CD4-positive, alpha-beta T cell (primary cell): Measurements from ENCODE around the gene PAFAH1B2. TPM values are rescaled to one million over a fixed set of nuclear protein-coding genes. Genes with fewer than 3 reads are reported as not detected.
"Not testable (repeated sequence)": the region's sequence is repeated elsewhere in the genome, so short reads cannot be mapped to it uniquely, and the experiment has no call there.

Experiments
- ATAC-seq: fragments of 200-7000 bp; cut with Tn5 transposase; one replicate; pipeline ENCODE4 v1.10.0; 2022; ENCODE audit warnings: mild to moderate bottlenecking; ENCODE audit not compliant: poor library complexity
- CTCF ChIA-PET: fragments of 350-600 bp; sonication (Branson Sonifier 250); formaldehyde crosslinking; loops from one replicate; lab custom pipeline; 2021; ENCODE audit warnings: antibody characterized with exemption, inconsistent platforms; lab: Charles Lee
- POLR2A ChIA-PET: fragments of 350-600 bp; sonication (Branson Sonifier 250); formaldehyde crosslinking; loops from one replicate; lab custom pipeline; 2021; ENCODE audit warnings: antibody characterized with exemption, inconsistent platforms; lab: Charles Lee
- DNase-seq, 14 experiments: peaks; one replicate each; pipeline ENCODE4 v3.0.0-alpha.2; 2013 to 2020; ENCODE audit warnings: mixed read lengths in 2 of 14
- H3K27ac ChIP-seq, 2 donors: one replicate each; pipeline versions ENCODE4 v1.5.1 to v1.7.0; 2013; ENCODE audit warnings: low read length in 2 of 2, low read depth in 1 of 2, mild to moderate bottlenecking in 1 of 2
- H3K27me3 ChIP-seq, 2 experiments: 1 replicate in 1 of 2; 2 replicates in 1 of 2; pipeline versions ENCODE4 v1.6.1 to v1.7.0; 2013; ENCODE audit warnings: low read length in 2 of 2, control low read depth in 1 of 2, mild to moderate bottlenecking in 1 of 2, moderate library complexity in 1 of 2; ENCODE audit not compliant: insufficient read depth in 2 of 2, control insufficient read depth in 1 of 2
- H3K36me3 ChIP-seq: one replicate; pipeline ENCODE4 v1.6.1; 2013; ENCODE audit warnings: low read length, control low read depth; ENCODE audit not compliant: insufficient read depth
- H3K4me1 ChIP-seq: one replicate; pipeline ENCODE4 v1.6.1; 2013; ENCODE audit warnings: low read length, control low read depth; ENCODE audit not compliant: insufficient read depth
- H3K4me3 ChIP-seq: one replicate; pipeline ENCODE4 v1.5.1; 2013; ENCODE audit warnings: mild to moderate bottlenecking, low read length, moderate library complexity
- H3K9me3 ChIP-seq, 2 experiments: 1 replicate in 1 of 2; 2 replicates in 1 of 2; pipeline versions ENCODE4 v1.6.1 to v1.7.0; 2013; ENCODE audit warnings: low read length in 2 of 2, mild to moderate bottlenecking in 2 of 2, control low read depth in 1 of 2, moderate library complexity in 1 of 2; ENCODE audit not compliant: control insufficient read depth in 1 of 2, insufficient read depth in 1 of 2
- H3K27ac Mint-ChIP-seq: one replicate; pipeline ENCODE4 v1.8.0; 2020; ENCODE audit warnings: mixed read lengths
- H3K27me3 Mint-ChIP-seq: one replicate; pipeline ENCODE4 v1.8.0; 2021; ENCODE audit warnings: mixed read lengths
- H3K36me3 Mint-ChIP-seq: one replicate; pipeline ENCODE4 v1.8.0; 2021; ENCODE audit warnings: low read depth, mixed read lengths
- H3K4me1 Mint-ChIP-seq: one replicate; pipeline ENCODE4 v1.8.0; 2021; ENCODE audit warnings: low read depth, mixed read lengths
- H3K4me3 Mint-ChIP-seq: one replicate; pipeline ENCODE4 v1.8.0; 2020; ENCODE audit warnings: mild to moderate bottlenecking, mixed read lengths
- H3K9me3 Mint-ChIP-seq: one replicate; pipeline ENCODE4 v1.8.0; 2020; ENCODE audit warnings: mixed read lengths
- CTCF ChIP-seq: fragments of 200-600 bp; IDR thresholded peaks from one replicate; pipeline ENCODE4 v1.8.0; 2022; ENCODE audit warnings: antibody characterized with exemption, mild to moderate bottlenecking
- intact Hi-C, 2 experiments: fragments of 100-400 bp; cut with DNase I in 1 of 2; cut with micrococcal nuclease in 1 of 2; formaldehyde crosslinking; loops; one replicate each; pipeline versions ENCODE4 v1.15.1 to v1.9.0; 2023 to 2025; cut with DNase I, micrococcal nuclease
- total RNA-seq, 174 experiments: library from RNA in 2 of 174; stranded (reverse) in 2 of 174; gene quantifications; one replicate each; pipeline ENCODE4 v1.2.3 and lab custom pipeline; 2021 to 2026

Gene PAFAH1B2
- total RNA-seq, 2 experiments from 2014 or later = 44.3 to 45.6 TPM

- POLR2A ChIA-PET, H3K9me3 ChIP-seq, H3K27ac ChIP-seq, H3K4me3 Mint-ChIP-seq, H3K4me1 Mint-ChIP-seq, H3K27me3 Mint-ChIP-seq, CTCF ChIA-PET, ATAC-seq, H3K27me3 ChIP-seq, intact Hi-C loops, H3K4me1 ChIP-seq, H3K4me3 ChIP-seq, DNase-seq, H3K9me3 Mint-ChIP-seq, H3K27ac Mint-ChIP-seq: not testable (repeated sequence)
- peaks cover 64% of the 10 kb centered on the region for H3K36me3 Mint-ChIP-seq
- H3K36me3 ChIP-seq = peaks cover 50% of the 10 kb centered on the region
Measured at GRCh38 chr11:117208710-117209109, 64.6 kb downstream of the PAFAH1B2 start.

GRCh38 chr11:117209351-117210125 lies 65.5 kb downstream of the PAFAH1B2 start:
- H3K9me3 ChIP-seq, DNase-seq, CTCF ChIA-PET, H3K9me3 Mint-ChIP-seq, intact Hi-C loops, H3K4me1 ChIP-seq, H3K4me3 Mint-ChIP-seq, H3K27me3 ChIP-seq, H3K27ac ChIP-seq, POLR2A ChIA-PET, H3K4me3 ChIP-seq, ATAC-seq, H3K27me3 Mint-ChIP-seq: not testable (repeated sequence)
- peak overlapping the region; percentile 51 for H3K27ac Mint-ChIP-seq
- peaks cover 51% of the 10 kb centered on the region for H3K36me3 ChIP-seq
- peaks cover 65% of the 10 kb centered on the region for H3K36me3 Mint-ChIP-seq
- peaks cover 12% of the 10 kb centered on the region for H3K4me1 Mint-ChIP-seq

- Mint-ChIP-seq H3K9me3 (no peaks in the 10 kb centered on the region), H3K4me3 (no peak overlapping the region), H3K27me3 (no peaks in the 10 kb centered on the region), H3K4me1 (peaks cover 15% of the 10 kb centered on the region), H3K36me3 (peaks cover 61% of the 10 kb centered on the region), H3K27ac (peak overlapping the region; percentile 51)
- Histone ChIP-seq H3K4me3 (no peak overlapping the region), H3K9me3 (no peaks in the 10 kb centered on the region), H3K4me1 (no peaks in the 10 kb centered on the region), H3K36me3 (peaks cover 47% of the 10 kb centered on the region), H3K27me3 (no peaks in the 10 kb centered on the region), H3K27ac (no peak overlapping the region)
- ChIA-PET CTCF (no interaction called here), POLR2A (interaction anchor here (1.1 kb wide), 1 partner anchor 12 kb away, joined by 3 read pairs; no protein-coding TSS in a partner anchor)
- intact Hi-C loops = no loop called here
- DNase-seq (no peak), ATAC-seq (no peak)
- TF ChIP-seq CTCF = no peak
Measured at GRCh38 chr11:117210620-117211019, 66.5 kb downstream of the PAFAH1B2 start.

- Mint-ChIP-seq H3K27ac (no peak overlapping the region), H3K36me3 (peaks cover 81% of the 10 kb centered on the region), H3K4me1 (peaks cover 15% of the 10 kb centered on the region), H3K27me3 (no peaks in the 10 kb centered on the region), H3K9me3 (no peaks in the 10 kb centered on the region), H3K4me3 (no peak overlapping the region)
- no peaks in the 10 kb centered on the region for H3K9me3 ChIP-seq
- intact Hi-C loops = no loop called here
- no peak for TF ChIP-seq CTCF
- H3K36me3 ChIP-seq = peaks cover 63% of the 10 kb centered on the region
- no peaks in the 10 kb centered on the region for H3K27me3 ChIP-seq
- CTCF ChIA-PET = interaction anchor here (0.7 to 1.5 kb wide), 2 partner anchors 150 to 333 kb away, joined by 4 read pairs; no protein-coding TSS in a partner anchor
- no peak for ATAC-seq
- POLR2A ChIA-PET = interaction anchor here (0.9 kb wide), 1 partner anchor 13 kb away, joined by 3 read pairs; no protein-coding TSS in a partner anchor
- no peak overlapping the region for H3K27ac ChIP-seq
- H3K4me1 ChIP-seq = no peaks in the 10 kb centered on the region
- no peak overlapping the region for H3K4me3 ChIP-seq
- no peak for DNase-seq
Measured at GRCh38 chr11:117212697-117213355, 68.7 kb downstream of the PAFAH1B2 start.
